NCI-H1417 treated with DMSO at 0.1 percent for 48 hours (cell line): ENCODE data around the gene CIAO2B.
"Not testable (repeated sequence)": the region's sequence is repeated elsewhere in the genome, so short reads cannot be mapped to it uniquely, and the experiment has no call there.

ENCODE experiments used
- DNase-seq: peaks from one replicate; lab custom pipeline; 2025; lab: John Stamatoyannopoulos, UW

Gene CIAO2B

GRCh38 chr16:66934138-66934838 lies at the start of gene CIAO2B:
Gene CIAO2B, minus strand, starts transcription at chr16:66934402. Its CDS starts 38 bp downstream, at chr16:66934364.
- peak; percentile 14 for DNase-seq

DNA sequence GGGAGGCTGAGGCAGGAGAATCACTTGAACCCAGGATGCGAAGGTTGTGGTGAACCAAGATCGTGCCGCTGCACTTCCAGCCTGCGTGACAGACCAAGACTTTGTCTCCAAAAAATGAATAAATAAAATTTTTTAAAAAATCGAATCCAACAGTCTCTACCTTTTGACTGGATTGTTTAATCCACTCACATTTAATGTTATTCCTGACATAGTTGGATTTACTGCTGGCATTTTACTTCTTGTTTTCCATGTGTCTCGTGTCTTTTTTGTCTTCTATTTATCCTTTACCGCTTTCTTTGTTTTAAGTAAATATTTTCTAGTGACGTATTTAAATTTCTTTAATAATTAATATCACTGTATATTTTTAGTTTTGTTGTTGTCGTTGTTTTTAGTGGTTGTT lies 48.8 kb upstream of the CIAO2B start:
- DNase-seq: no peak

GRCh38 chr16:66979011-66979717 lies 45.0 kb upstream of the CIAO2B start:
- no peak for DNase-seq

DNA sequence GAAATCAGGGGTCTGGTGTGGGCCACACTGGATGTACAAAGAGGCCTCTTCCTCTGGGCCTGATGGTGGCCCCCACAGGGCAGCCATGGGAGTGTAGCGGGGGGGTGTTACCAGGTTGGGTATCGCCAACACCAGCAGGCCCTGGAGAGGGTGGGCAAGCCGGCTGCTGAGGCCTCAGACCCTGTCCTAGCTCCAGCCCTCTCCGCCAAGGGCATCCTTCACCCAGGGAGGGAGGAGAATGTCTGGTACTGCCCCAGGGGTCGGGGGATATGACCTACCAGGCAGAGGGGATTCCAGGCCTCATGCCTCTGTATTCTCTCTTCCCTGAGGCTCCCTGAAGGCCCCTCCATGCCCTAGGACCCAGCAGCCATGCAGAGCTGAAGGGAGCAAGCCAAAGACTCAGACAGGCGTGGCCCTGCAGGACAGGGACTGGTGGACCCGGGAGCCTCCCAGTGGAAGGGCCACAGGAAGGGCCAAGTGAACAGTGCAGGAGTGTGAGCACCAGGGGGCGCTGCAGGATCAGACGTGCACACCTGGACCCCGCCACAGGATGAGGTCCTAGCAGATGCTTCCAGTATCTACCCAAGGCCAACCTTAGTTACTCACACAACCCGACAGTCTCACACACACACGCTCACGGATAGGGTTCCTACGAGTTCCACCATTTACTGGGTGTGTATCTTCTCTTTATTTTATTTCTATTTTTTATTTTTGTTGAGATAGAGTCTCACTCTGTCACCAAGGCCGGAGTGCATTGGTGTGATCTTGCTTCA lies 43.3 kb upstream of the CIAO2B start:
- DNase-seq: no peak

DNA sequence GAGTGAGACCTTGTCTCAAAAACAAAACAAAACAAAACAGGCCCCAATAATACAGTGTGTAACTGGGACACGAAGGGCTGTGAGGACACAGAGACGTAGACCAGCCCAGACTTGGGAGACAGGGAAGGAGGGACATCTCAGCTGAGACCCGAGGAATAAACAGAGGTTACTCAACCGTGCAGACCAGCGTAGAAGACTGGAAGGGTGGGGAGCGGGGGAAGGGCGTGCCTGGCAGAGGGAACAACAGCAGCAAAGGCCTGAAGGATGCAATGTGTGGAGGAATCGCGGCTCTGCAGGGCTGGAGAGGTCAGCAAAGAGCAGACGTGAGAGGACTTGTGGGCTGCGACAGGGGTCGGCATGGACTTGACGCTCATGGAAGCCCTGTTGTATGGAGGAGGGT lies 42.5 kb upstream of the CIAO2B start:
- no peak for DNase-seq

DNA sequence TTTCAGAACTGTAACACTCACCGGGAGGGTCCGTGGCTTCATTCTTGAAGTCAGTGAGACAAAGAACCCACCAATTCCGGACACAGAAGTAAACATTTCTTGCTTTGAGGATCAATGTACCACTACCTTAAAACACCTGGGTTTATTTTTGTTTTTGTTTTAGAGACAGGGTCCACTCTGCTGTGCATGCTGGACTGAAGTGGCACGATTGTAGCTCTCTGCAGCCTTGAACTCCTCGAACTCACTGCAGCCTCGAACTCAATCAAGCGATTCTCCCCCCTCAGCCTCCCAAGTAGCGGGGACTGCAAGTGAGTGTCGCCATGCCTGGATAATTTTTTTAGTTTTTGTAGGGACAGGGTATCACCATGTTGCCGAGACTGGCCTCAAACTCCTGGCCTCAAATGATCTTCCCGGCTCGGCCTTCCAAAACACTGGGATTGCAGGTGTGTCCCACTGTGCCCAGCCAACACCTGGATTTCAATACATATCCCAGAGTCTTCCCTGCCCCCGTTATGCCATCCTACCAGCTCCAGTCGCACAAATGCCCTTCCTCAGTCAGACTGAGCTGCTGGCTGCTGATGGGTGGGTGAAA lies 41.2 kb upstream of the CIAO2B start:
- no peak for DNase-seq

- not testable (repeated sequence) for DNase-seq
Observed at GRCh38 chr16:66974932-66975246, 40.7 kb upstream of the CIAO2B start.

GRCh38 chr16:66974156-66974931 lies 40.1 kb upstream of the CIAO2B start:
- DNase-seq: not testable (repeated sequence)

DNA sequence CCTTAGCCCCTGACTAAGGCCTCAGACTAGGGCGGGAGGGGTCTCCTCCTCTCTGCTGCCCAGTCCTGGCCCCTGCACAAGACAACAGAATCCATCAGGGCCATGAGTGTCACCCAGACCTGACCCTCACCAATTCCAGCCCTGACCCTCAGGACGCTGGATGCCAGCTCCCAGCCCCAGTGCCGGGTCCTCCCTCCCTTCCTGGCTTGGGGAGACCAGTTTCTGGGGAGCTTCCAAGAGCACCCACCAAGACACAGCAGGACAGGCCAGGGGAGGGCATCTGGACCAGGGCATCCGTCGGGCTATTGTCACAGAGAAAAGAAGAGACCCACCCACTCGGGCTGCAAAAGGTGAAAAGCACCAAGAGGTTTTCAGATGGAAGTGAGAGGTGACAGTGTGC lies 39.5 kb upstream of the CIAO2B start:
- no peak for DNase-seq

- no peak for DNase-seq
Observed at GRCh38 chr16:66972983-66973382, 38.8 kb upstream of the CIAO2B start.

GRCh38 chr16:66970775-66971720 lies 36.8 kb upstream of the CIAO2B start:
- no peak for DNase-seq

DNA sequence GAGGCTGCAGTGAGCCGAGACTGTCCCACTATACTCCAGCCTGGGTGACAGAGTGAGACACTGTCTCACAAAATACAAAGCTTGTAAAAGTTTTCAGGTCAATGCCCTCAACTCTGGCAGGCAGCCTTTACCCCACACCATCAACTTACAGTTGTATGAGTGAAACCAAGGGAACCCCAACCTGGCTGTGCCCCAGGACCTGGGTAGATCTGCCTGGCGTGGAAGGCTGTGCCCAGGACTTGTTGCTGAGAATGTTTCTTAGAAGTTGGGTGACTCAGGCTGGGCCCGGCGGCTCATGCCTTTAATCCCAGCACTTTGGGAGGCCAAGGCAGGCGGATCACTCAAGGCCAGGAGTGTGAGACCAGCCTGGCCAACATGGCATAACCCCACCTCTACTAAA lies 34.6 kb upstream of the CIAO2B start:
- DNase-seq: no peak

DNA sequence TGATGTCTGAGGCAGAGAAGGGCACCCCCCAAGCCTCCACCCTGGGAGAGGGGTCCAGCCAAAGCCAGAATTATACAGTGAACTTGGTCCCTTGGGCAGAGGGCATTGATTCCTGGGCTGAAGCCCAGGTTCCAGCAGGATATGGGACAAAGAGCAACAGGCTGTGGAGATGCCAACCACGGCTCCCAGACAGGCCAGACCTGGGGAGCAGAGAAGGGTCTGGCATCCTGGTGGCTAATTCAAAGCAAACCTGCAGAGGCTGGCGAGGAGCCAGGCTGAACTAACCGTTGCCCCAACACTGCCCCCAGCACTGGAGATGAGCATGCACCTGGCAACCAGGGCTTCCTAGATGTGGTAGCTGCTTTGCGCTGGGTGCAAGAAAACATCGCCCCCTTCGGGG lies 29.8 kb upstream of the CIAO2B start:
- no peak for DNase-seq

DNA sequence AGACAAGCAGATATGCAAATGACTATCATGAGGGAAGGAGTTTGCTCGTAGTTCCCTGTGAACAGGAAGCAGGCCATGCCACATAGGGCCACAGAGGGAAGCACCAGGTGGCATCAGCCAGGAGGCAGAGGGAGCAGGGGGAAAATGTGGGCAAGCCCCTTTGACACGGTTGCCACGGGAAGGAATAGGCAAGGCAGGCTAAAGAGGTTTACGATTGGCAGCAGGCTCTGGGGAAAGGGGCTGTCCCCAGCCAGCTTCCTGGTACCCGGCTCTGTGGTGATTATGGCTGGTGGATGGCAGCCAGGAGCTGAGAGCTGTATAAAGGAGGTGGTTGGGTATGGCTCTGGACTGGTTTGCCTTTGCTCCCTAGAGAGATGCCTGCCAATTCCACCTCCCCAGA lies 27.7 kb upstream of the CIAO2B start:
- DNase-seq: no peak

GRCh38 chr16:66961065-66961744 lies 27.0 kb upstream of the CIAO2B start, which contains the start of gene CES3:
Gene CES3, plus strand, starts transcription at chr16:66961266. Its CDS starts 42 bp downstream, at chr16:66961308.
- no peak for DNase-seq

GRCh38 chr16:66960270-66960669 lies 26.1 kb upstream of the CIAO2B start:
- DNase-seq: no peak

GRCh38 chr16:66959704-66960161 lies 25.5 kb upstream of the CIAO2B start:
- DNase-seq: no peak

GRCh38 chr16:66958857-66959703 lies 24.9 kb upstream of the CIAO2B start:
- DNase-seq: no peak

GRCh38 chr16:66956154-66956457 lies 21.9 kb upstream of the CIAO2B start:
- not testable (repeated sequence) for DNase-seq
